ENCODE measurements around the gene REP15.

DNA sequence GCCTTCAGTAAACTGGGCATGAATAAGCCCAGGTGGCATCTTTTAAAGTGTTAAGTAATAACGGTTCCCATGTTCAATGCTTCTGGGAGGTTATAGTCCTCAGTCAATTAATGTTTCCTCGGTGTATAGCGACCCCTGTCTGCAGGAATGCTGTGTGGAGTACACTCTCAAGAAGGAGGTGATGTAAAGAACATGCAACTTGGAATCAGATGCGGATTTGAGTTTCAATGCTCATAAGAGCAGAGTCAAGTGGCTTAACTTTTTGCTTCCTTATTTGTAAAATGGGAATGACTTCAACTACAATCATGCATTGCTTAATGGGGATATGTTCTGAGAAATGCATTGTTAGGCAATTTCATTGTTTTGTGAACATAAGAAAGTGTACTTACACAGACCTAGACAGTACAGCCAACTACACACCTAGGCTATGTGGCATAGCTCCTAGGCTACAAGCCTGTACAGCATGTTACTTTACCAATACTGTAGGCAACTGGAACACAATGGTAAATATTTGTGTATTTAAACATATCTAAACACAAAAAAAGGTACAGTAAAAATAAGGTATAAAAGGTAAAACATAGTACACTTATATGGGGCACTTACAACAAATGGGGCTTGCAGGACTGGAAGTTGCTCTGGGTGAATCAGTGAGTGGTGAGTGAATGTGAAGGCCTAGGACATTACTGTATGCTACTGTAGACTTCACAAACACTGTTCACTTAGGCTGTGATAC is 7.6 kb downstream of the REP15 start:
- no peak for TF ChIP-seq POLR2A (IDR thresholded peaks at IDR 0.05; ENCODE audit: low read depth, low read length)
- no peak for TF ChIP-seq RCOR1 (IDR thresholded peaks at IDR 0.05; ENCODE audit: insufficient replicate concordance, low read length)
- TF ChIP-seq, protein P1, sequence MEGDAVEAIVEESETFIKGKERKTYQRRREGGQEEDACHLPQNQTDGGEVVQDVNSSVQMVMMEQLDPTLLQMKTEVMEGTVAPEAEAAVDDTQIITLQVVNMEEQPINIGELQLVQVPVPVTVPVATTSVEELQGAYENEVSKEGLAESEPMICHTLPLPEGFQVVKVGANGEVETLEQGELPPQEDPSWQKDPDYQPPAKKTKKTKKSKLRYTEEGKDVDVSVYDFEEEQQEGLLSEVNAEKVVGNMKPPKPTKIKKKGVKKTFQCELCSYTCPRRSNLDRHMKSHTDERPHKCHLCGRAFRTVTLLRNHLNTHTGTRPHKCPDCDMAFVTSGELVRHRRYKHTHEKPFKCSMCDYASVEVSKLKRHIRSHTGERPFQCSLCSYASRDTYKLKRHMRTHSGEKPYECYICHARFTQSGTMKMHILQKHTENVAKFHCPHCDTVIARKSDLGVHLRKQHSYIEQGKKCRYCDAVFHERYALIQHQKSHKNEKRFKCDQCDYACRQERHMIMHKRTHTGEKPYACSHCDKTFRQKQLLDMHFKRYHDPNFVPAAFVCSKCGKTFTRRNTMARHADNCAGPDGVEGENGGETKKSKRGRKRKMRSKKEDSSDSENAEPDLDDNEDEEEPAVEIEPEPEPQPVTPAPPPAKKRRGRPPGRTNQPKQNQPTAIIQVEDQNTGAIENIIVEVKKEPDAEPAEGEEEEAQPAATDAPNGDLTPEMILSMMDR (conservative IDR thresholded peaks at IDR 0.05; ENCODE audit: low read depth, low read length): peak; percentile 85
- TF ChIP-seq MAZ (IDR thresholded peaks at IDR 0.05; ENCODE audit: borderline replicate concordance, low read depth, low read length): no peak
- TF ChIP-seq CEBPB (IDR thresholded peaks at IDR 0.05; ENCODE audit: low read depth, low read length): peak; percentile 81; the same call in 1 of the 2 replicates
- peak; percentile 73 for TF ChIP-seq RAD21 (IDR thresholded peaks at IDR 0.05; ENCODE audit: low read length)
- TF ChIP-seq CHD1 (IDR thresholded peaks at IDR 0.05; ENCODE audit: low read depth, low read length): no peak
- TF ChIP-seq SMC3 (IDR thresholded peaks at IDR 0.05; ENCODE audit: low read depth, low read length): peak; percentile 38; the same call in 1 of the 2 replicates
- TF ChIP-seq, protein P2, sequence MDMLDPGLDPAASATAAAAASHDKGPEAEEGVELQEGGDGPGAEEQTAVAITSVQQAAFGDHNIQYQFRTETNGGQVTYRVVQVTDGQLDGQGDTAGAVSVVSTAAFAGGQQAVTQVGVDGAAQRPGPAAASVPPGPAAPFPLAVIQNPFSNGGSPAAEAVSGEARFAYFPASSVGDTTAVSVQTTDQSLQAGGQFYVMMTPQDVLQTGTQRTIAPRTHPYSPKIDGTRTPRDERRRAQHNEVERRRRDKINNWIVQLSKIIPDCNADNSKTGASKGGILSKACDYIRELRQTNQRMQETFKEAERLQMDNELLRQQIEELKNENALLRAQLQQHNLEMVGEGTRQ (IDR thresholded peaks at IDR 0.05; ENCODE audit: low read depth, low read length): no peak
- no peak for TF ChIP-seq RFX5 (IDR thresholded peaks at IDR 0.05; ENCODE audit: low read depth, low read length)
- no peak for TF ChIP-seq MXI1 (IDR thresholded peaks at IDR 0.05; ENCODE audit: borderline replicate concordance, low read depth, low read length)
- no peak for TF ChIP-seq FOS (IDR thresholded peaks at IDR 0.05; ENCODE audit: low read depth, low read length)

Data from IMR-90 (cell line).